K562 (cell line): ENCODE data around the gene APIP. TPM values are rescaled to one million over a fixed set of nuclear protein-coding genes. Genes with fewer than 3 reads are reported as not detected.

Source experiments
- ATAC-seq: fragments of 200-7000 bp; cut with Tn5 transposase; 3 replicates; pipeline ENCODE4 v1.9.1; 2020; ENCODE audit warnings: moderate library complexity
- BruUV-seq: library from RNA; stranded (reverse); fragments of 400-500 nt; replicated peaks from 2 replicates; lab custom pipeline; 2021; lab: Mats Ljungman, UMichigan
- CTCF ChIA-PET: fragments of 300-600 bp; formaldehyde crosslinking; extraction: SDS; loops from one replicate; lab custom pipeline; 2021; ENCODE audit warnings: low intra/inter-chr PET ratio; lab: Yijun Ruan, JAX
- POLR2A ChIA-PET: fragments of 300-600, 350-650 bp; sonication (Branson Sonifier 250); formaldehyde crosslinking; extraction: SDS; loops from one replicate; lab custom pipeline; 2021; ENCODE audit warnings: antibody characterized with exemption, inconsistent platforms; lab: Yijun Ruan, JAX
- DNase-seq, 4 experiments: peaks; one replicate each; pipeline versions ENCODE4 v3.0.0 to v3.0.0-alpha.2; 2011 to 2018; ENCODE audit warnings: low spot score in 3 of 4, mixed read lengths in 3 of 4; ENCODE audit errors: extremely low read depth in 1 of 4
- FAIRE-seq: peaks from 2 replicates; lab custom pipeline; 2011; peaks lifted over from hg19 to GRCh38; lab: Jason Lieb, UNC
- H2AFZ ChIP-seq: 2 replicates; pipeline ENCODE4 v1.6.0; 2011; ENCODE audit warnings: low read depth, low read length, control low read depth, inconsistent platforms
- H3K27ac ChIP-seq: fragments of 200-600 bp; 3 replicates; pipeline ENCODE4 v1.8.0; 2011; ENCODE audit warnings: low read depth, mild to moderate bottlenecking, control low read depth, inconsistent platforms, low read length, moderate library complexity, mixed read lengths; ENCODE audit errors: extremely low read depth
- H3K27me3 ChIP-seq, 2 experiments: fragments of 300-600 bp in 1 of 2; 2 replicates in 1 of 2; 3 replicates in 1 of 2; pipeline versions ENCODE4 v1.6.0 to v1.8.0; 2011; ENCODE audit warnings: inconsistent platforms in 2 of 2, low read length in 2 of 2, mild to moderate bottlenecking in 1 of 2, mixed read lengths in 1 of 2, moderate library complexity in 1 of 2; ENCODE audit not compliant: control insufficient read depth in 2 of 2, insufficient read depth in 2 of 2
- H3K36me3 ChIP-seq: fragments of 300-600 bp; 3 replicates; pipeline ENCODE4 v1.8.0; 2011; ENCODE audit warnings: mild to moderate bottlenecking, low read length, inconsistent platforms; ENCODE audit not compliant: control insufficient read depth, insufficient read depth
- H3K4me1 ChIP-seq, 2 experiments: fragments of 200-600 bp in 1 of 2; replicated peaks in 1 of 2; 2 replicates in 1 of 2; 3 replicates in 1 of 2; pipeline versions ENCODE4 v1.5.1 to v1.8.0; 2011; ENCODE audit warnings: inconsistent platforms in 2 of 2, low read length in 2 of 2, mild to moderate bottlenecking in 1 of 2, mixed read lengths in 1 of 2, moderate library complexity in 1 of 2; ENCODE audit not compliant: control insufficient read depth in 2 of 2, insufficient read depth in 2 of 2
- H3K4me2 ChIP-seq: 2 replicates; pipeline ENCODE4 v1.6.1; 2011; ENCODE audit warnings: low read length, control low read depth, inconsistent platforms, mixed read lengths; ENCODE audit not compliant: insufficient read depth
- H3K4me3 ChIP-seq: fragments of 200-600 bp; sonication (generic), shearing (Covaris generic); 2 replicates; pipeline ENCODE4 v1.5.1; 2016; ENCODE audit warnings: control low read depth, inconsistent platforms
- H3K79me2 ChIP-seq: fragments of 200-600 bp; 3 replicates; pipeline ENCODE4 v1.8.0; 2011; ENCODE audit warnings: low read length, inconsistent platforms; ENCODE audit not compliant: control insufficient read depth, insufficient read depth
- H3K9ac ChIP-seq, 2 experiments: 2 replicates each; pipeline versions ENCODE4 v1.6.0 to v1.6.1; 2011; ENCODE audit warnings: low read depth in 2 of 2, low read length in 2 of 2, control low read depth in 1 of 2, inconsistent platforms in 1 of 2, mild to moderate bottlenecking in 1 of 2, mixed read lengths in 1 of 2; ENCODE audit not compliant: insufficient read depth in 1 of 2
- H3K9me1 ChIP-seq: one replicate; pipeline ENCODE4 v1.6.0; 2011; ENCODE audit warnings: inconsistent platforms, mild to moderate bottlenecking, low read length, moderate library complexity; ENCODE audit not compliant: control insufficient read depth, insufficient read depth
- H3K9me3 ChIP-seq: replicated peaks from 2 replicates; pipeline ENCODE4 v1.5.1; 2011; ENCODE audit warnings: low read depth, low read length, inconsistent platforms; ENCODE audit not compliant: control insufficient read depth, insufficient read depth
- H4K20me1 ChIP-seq: replicated peaks from 2 replicates; pipeline ENCODE4 v1.6.1; 2011; ENCODE audit warnings: low read length, inconsistent platforms, mixed read lengths; ENCODE audit not compliant: control insufficient read depth, insufficient read depth
- BHLHE40 ChIP-seq: IDR thresholded peaks from 2 replicates; pipeline ENCODE4 v1.6.1; 2011; ENCODE audit warnings: low read length, improper control_type of control experiment
- CBX8 ChIP-seq: fragments of 200-600 bp; sonication (generic); IDR thresholded peaks from 2 replicates; pipeline ENCODE4 v1.6.1; 2012; ENCODE audit warnings: borderline replicate concordance, mixed run types, low read depth, mild to moderate bottlenecking, moderate library complexity, mixed read lengths, low read length, control low read depth, inconsistent platforms; ENCODE audit not compliant: poor library complexity, severe bottlenecking; ENCODE audit errors: extremely low read depth
- CTBP1 ChIP-seq: fragments of 450-650 bp; IDR thresholded peaks from 2 replicates; pipeline ENCODE4 v1.6.1; 2016; ENCODE audit warnings: borderline replicate concordance
- ERF ChIP-seq: fragments of 450-650 bp; formaldehyde crosslinking; IDR thresholded peaks from 2 replicates; pipeline ENCODE4 v1.4.0; 2020; ENCODE audit warnings: mild to moderate bottlenecking, mixed read lengths
- FOXA1 ChIP-seq: fragments of 450-650 bp; IDR thresholded peaks from 2 replicates; pipeline ENCODE4 v1.6.1; 2016; ENCODE audit warnings: mild to moderate bottlenecking, borderline replicate concordance
- HMG20A ChIP-seq: fragments of 450-650 bp; formaldehyde crosslinking; conservative IDR thresholded peaks from 2 replicates; pipeline ENCODE4 v1.4.0; 2020; ENCODE audit warnings: mild to moderate bottlenecking, mixed read lengths
- LEF1 ChIP-seq: fragments of 450-650 bp; IDR thresholded peaks from 2 replicates; pipeline ENCODE4 v1.6.1; 2016; ENCODE audit warnings: mild to moderate bottlenecking
- RBM14 ChIP-seq: fragments of 200-400 bp; formaldehyde crosslinking; IDR thresholded peaks from 2 replicates; pipeline ENCODE4 v1.6.1; 2018; ENCODE audit warnings: low read depth, mild to moderate bottlenecking, low read length, moderate library complexity, borderline replicate concordance; ENCODE audit not compliant: insufficient read depth
- TOE1 ChIP-seq, 2 experiments: fragments of 450-650 bp in 1 of 2; sonication (generic) in 1 of 2; formaldehyde crosslinking in 1 of 2; IDR thresholded peaks; 2 replicates each; pipeline versions ENCODE4 v1.7.1 to v1.8.0; 2016 to 2022; ENCODE audit warnings: borderline replicate concordance in 2 of 2, mild to moderate bottlenecking in 2 of 2, antibody characterized with exemption in 1 of 2, inconsistent platforms in 1 of 2, low read depth in 1 of 2, missing genetic modification reagents in 1 of 2, moderate library complexity in 1 of 2
- in situ Hi-C: fragments of 300-500 bp; cut with MboI; formaldehyde crosslinking; loops from 4 replicates; pipeline ENCODE4 v1.15.0; 2018; ENCODE audit warnings: inconsistent platforms, mixed read lengths
- intact Hi-C: fragments of 100-400 bp; cut with micrococcal nuclease; formaldehyde crosslinking; loops from 2 replicates; pipeline ENCODE4 v1.14.2; 2022
- polyA plus RNA-seq, 8 experiments: library from polyadenylated mRNA; depleted of rRNA in 4 of 8; stranded (reverse) in 5 of 8; unstranded in 3 of 8; fragments of >200 nt; fragmentation: Nextera tagmentation in 2 of 8; fragmentation: Illumina TruSeq in 1 of 8; extraction: Ambion mirVana in 2 of 8; extraction: Trizol in 1 of 8; gene quantifications; 2 replicates each; pipeline versions ENCODE4 v1.2.1 to v1.2.3, GENCODE V29; 2011 to 2014; ENCODE audit warnings: inconsistent platforms in 1 of 8, missing spikeins in 1 of 8
- total RNA-seq, 7 experiments: library from RNA; depleted of rRNA in 6 of 7; stranded (reverse); fragments of >200 nt in 6 of 7; fragmentation: Illumina TruSeq in 2 of 7; extraction: Trizol in 2 of 7; gene quantifications; 2 replicates each; pipeline versions ENCODE4 v1.2.1 to v1.2.3, GENCODE V29; 2011 to 2021; ENCODE audit warnings: low replicate concordance in 1 of 7
- TF ChIP-seq, protein P1 (sequence below): IDR thresholded peaks from 2 replicates; pipeline ENCODE4 v1.6.1; 2011; ENCODE audit not compliant: insufficient read length; ENCODE audit errors: extremely low read depth
- TF ChIP-seq, protein P2 (sequence below): fragments of 450-650 bp; IDR thresholded peaks from 2 replicates; pipeline ENCODE4 v1.6.1; 2018; ENCODE audit not compliant: partially characterized antibody
- TF ChIP-seq, protein P3 (sequence below): fragments of 450-650 bp; IDR thresholded peaks from 2 replicates; pipeline ENCODE4 v1.6.1; 2016; ENCODE audit warnings: low read depth, mild to moderate bottlenecking, moderate library complexity
- TF ChIP-seq, protein P4 (sequence below): fragments of 450-650 bp; formaldehyde crosslinking; IDR thresholded peaks from 2 replicates; pipeline ENCODE4 v1.4.0; 2022; ENCODE audit warnings: missing genetic modification characterization

The APIP gene
- total and polyA plus RNA-seq, 9 of the 15 experiments (the other 6 are each of a cell fraction or from before 2014, with no cell fraction given), result 63.7 to 110 (median 82.8) TPM

DNA sequence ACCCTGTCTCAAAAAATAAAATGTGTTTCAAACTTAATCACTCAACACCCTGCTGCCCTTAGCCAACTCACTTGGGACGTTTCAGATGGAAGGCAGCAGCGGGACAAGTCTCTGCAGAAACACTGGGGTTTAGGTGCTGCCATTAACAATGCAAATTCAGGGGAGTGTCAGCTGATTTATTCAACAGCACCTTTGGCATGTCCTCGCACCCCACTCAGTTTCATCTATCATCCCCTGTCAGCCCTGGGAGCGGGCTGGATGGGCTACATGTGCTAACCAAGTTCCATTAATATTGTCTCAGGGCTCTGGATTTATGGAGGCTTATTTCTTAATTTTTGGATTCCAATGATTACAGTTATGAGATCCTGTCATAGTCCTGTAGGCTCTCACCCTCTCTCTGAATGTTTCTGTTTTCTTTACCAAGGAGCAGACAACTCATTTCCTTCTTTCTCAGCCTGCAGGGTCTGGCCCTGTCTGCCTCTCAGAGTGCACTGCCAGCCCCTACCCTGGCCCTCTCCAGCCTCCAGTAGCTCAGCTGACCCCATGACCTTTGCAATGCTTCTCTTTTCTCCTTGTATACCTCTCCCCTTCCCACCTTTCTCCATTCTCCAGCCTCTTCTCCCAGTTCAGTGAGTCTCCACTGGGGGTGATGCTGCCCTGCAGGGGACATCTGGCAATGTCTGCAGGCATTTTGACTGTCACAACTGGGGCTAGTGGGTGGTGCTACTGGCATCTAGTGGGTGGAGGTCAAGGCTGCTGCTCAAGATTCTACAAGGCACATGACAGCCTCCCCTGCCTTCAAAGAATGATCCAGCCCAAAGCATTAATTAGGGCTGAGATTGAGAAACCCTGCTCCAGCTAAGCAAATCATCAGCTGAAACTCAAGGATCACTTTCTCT, 79.0 kb downstream of the APIP start (continued):
- TF ChIP-seq, protein P1, sequence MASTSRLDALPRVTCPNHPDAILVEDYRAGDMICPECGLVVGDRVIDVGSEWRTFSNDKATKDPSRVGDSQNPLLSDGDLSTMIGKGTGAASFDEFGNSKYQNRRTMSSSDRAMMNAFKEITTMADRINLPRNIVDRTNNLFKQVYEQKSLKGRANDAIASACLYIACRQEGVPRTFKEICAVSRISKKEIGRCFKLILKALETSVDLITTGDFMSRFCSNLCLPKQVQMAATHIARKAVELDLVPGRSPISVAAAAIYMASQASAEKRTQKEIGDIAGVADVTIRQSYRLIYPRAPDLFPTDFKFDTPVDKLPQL, result no peak
- TF ChIP-seq, protein P2, sequence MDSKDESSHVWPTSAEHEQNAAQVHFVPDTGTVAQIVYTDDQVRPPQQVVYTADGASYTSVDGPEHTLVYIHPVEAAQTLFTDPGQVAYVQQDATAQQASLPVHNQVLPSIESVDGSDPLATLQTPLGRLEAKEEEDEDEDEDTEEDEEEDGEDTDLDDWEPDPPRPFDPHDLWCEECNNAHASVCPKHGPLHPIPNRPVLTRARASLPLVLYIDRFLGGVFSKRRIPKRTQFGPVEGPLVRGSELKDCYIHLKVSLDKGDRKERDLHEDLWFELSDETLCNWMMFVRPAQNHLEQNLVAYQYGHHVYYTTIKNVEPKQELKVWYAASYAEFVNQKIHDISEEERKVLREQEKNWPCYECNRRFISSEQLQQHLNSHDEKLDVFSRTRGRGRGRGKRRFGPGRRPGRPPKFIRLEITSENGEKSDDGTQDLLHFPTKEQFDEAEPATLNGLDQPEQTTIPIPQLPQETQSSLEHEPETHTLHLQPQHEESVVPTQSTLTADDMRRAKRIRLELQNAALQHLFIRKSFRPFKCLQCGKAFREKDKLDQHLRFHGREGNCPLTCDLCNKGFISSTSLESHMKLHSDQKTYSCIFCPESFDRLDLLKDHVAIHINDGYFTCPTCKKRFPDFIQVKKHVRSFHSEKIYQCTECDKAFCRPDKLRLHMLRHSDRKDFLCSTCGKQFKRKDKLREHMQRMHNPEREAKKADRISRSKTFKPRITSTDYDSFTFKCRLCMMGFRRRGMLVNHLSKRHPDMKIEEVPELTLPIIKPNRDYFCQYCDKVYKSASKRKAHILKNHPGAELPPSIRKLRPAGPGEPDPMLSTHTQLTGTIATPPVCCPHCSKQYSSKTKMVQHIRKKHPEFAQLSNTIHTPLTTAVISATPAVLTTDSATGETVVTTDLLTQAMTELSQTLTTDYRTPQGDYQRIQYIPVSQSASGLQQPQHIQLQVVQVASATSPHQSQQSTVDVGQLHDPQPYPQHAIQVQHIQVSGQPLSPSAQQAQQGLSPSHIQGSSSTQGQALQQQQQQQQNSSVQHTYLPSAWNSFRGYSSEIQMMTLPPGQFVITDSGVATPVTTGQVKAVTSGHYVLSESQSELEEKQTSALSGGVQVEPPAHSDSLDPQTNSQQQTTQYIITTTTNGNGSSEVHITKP, result peak; percentile 13

DNA sequence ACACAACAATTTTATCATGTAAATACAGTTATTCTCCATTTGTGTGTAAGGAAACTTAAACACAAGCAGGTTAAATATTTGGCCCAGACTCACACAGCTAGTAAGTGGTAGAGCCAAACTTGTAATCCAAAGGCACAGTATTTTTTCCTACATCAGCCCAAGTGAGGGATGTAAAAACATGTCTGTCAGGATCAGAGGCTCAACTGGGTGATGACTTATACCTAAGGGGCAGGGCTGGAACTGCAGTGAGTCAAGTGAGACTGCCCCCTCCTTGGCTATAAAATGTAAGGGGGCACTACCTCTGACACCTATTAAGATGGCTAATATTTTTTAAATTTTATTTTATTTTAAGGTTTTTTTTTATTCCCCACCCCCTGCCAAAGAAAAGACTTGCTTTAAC, 82.6 kb downstream of the APIP start:
- Histone ChIP-seq H3K4me3 (no peak overlapping the region), H3K9ac (no peak overlapping the region), H3K9me3 (no peaks in the 10 kb centered on the region), H3K27ac (no peak overlapping the region), H3K36me3 (no peaks in the 10 kb centered on the region), H4K20me1 (no peaks in the 10 kb centered on the region), H3K4me1 (peaks cover 10 to 11% of the 10 kb centered on the region in 2 experiments), H3K79me2 (no peaks in the 10 kb centered on the region), H3K9me1 (no peaks in the 10 kb centered on the region), H2AFZ (no peak overlapping the region), H3K4me2 (no peak overlapping the region), H3K27me3 (no peaks in the 10 kb centered on the region)
- intact Hi-C loops, result no loop called here
- no peak for ATAC-seq
- FAIRE-seq, result no peak
- in situ Hi-C loops, result no loop called here
- ChIA-PET CTCF (no interaction called here), POLR2A (interaction anchor here (0.7 to 1.0 kb wide), 2 partner anchors 35 to 394 kb away, joined by 3 read pairs; no protein-coding TSS in a partner anchor)
- no TSS peak for BruUV-seq
- no peak for DNase-seq
- TF ChIP-seq LEF1, result no peak
- no peak for TF ChIP-seq ERF (CRISPR knock-in tag)
- no peak for TF ChIP-seq HMG20A
- no peak for TF ChIP-seq RBM14
- TF ChIP-seq, protein P3, sequence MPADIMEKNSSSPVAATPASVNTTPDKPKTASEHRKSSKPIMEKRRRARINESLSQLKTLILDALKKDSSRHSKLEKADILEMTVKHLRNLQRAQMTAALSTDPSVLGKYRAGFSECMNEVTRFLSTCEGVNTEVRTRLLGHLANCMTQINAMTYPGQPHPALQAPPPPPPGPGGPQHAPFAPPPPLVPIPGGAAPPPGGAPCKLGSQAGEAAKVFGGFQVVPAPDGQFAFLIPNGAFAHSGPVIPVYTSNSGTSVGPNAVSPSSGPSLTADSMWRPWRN, result no peak
- TF ChIP-seq, protein P4, sequence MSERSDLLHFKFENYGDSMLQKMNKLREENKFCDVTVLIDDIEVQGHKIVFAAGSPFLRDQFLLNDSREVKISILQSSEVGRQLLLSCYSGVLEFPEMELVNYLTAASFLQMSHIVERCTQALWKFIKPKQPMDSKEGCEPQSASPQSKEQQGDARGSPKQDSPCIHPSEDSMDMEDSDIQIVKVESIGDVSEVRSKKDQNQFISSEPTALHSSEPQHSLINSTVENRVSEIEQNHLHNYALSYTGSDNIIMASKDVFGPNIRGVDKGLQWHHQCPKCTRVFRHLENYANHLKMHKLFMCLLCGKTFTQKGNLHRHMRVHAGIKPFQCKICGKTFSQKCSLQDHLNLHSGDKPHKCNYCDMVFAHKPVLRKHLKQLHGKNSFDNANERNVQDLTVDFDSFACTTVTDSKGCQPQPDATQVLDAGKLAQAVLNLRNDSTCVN (CRISPR knock-in tag), result no peak
- no peak for TF ChIP-seq CBX8
- no peak for TF ChIP-seq TOE1 (IDR thresholded peaks at IDR 0.05; ENCODE audit: borderline replicate concordance)
- TF ChIP-seq TOE1 (CRISPR knock-in tag; IDR thresholded peaks at IDR 0.05; ENCODE audit: borderline replicate concordance, low read depth), result no peak
- no peak for TF ChIP-seq BHLHE40
- TF ChIP-seq CTBP1, result no peak
- no peak for TF ChIP-seq FOXA1
